T-helper 17 cell (primary cell): ENCODE measurements around the gene SLC12A5. TPM values are rescaled to one million over a fixed set of nuclear protein-coding genes. Genes with fewer than 3 reads are reported as not detected.
"Not testable (repeated sequence)": the region's sequence is repeated elsewhere in the genome, so short reads cannot be mapped to it uniquely, and the experiment has no call there.

Source experiments
- ATAC-seq: fragments of 150-1000 bp; cut with Tn5 transposase; 2 replicates; pipeline ENCODE4 v1.10.0; 2021; ENCODE audit warnings: mild to moderate bottlenecking, moderate library complexity
- DNase-seq, 3 donors: peaks; one replicate each; pipeline versions ENCODE4 v3.0.0 to v3.0.0-alpha.2; 2020 to 2021
- H3K9me3 ChIP-seq: one replicate; pipeline ENCODE4 v1.7.0; 2013; ENCODE audit warnings: low read length, mild to moderate bottlenecking; ENCODE audit not compliant: control insufficient read depth, poor library complexity, severe bottlenecking
- H3K27ac Mint-ChIP-seq: one replicate; pipeline ENCODE4 v1.8.0; 2022; ENCODE audit warnings: mild to moderate bottlenecking, moderate library complexity, mixed read lengths
- H3K27me3 Mint-ChIP-seq: one replicate; pipeline ENCODE4 v1.8.0; 2022; ENCODE audit warnings: mixed read lengths
- H3K36me3 Mint-ChIP-seq: one replicate; pipeline ENCODE4 v1.8.0; 2022; ENCODE audit warnings: low read depth, mixed read lengths
- H3K4me1 Mint-ChIP-seq: one replicate; pipeline ENCODE4 v1.8.0; 2022; ENCODE audit warnings: mild to moderate bottlenecking, mixed read lengths
- H3K4me3 Mint-ChIP-seq: one replicate; pipeline ENCODE4 v1.8.0; 2022; ENCODE audit warnings: mild to moderate bottlenecking, moderate library complexity, mixed read lengths
- total RNA-seq, 4 donors: library from RNA in 2 of 4; stranded (reverse) in 2 of 4; gene quantifications; one replicate each; pipeline ENCODE4 v1.2.3 and lab custom pipeline; 2022 to 2026

SLC12A5 gene
- total RNA-seq (not detected), total RNA-seq (lab: John Stamatoyannopoulos, UW) (0 to 0.08 reads per million in 2 donors)

GRCh38 chr20:46028772-46029371 lies at the start of gene SLC12A5:
TSS of gene SLC12A5 (plus strand) at chr20:46029215. CDS start at chr20:46029345, 130 bp downstream.
- DNase-seq: no peak
- Mint-ChIP-seq H3K27ac (no peak within 1 kb of the TSS), H3K4me3 (no peak within 1 kb of the TSS), H3K4me1 (peaks cover under 1% of the 10 kb centered on the region), H3K27me3 (peaks cover 65% of the 10 kb centered on the region), H3K36me3 (peaks cover 3% of the 10 kb centered on the region)
- no peaks in the 10 kb centered on the region for H3K9me3 ChIP-seq
- ATAC-seq: no peak

DNA sequence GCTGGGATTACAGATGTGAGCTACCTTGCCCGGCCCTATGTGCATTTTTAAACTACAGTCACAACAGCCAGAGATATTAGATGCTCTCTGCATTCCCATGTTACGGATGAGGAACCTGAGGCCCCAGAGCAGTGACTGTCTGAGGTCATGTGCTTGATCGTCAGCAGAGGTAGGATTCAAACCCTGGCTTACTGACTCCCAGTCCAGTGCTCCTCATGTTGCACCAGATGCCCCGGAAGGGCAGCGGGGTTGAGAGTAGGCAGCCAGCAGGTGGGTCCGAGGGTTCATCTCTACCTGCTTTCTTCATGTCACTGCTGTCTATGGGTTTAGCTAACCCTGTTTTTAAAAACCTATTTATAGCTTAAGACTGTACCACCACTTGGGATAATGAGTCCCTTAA lies 47.8 kb upstream of the SLC12A5 start:
- no peak overlapping the region for H3K4me3 Mint-ChIP-seq
- ATAC-seq (no peak), DNase-seq (no peak)
- H3K36me3 Mint-ChIP-seq: no peaks in the 10 kb centered on the region
- no peaks in the 10 kb centered on the region for H3K27me3 Mint-ChIP-seq
- H3K4me1 Mint-ChIP-seq: peaks cover 3% of the 10 kb centered on the region
- H3K9me3 ChIP-seq: no peaks in the 10 kb centered on the region
- no peak overlapping the region for H3K27ac Mint-ChIP-seq

DNA sequence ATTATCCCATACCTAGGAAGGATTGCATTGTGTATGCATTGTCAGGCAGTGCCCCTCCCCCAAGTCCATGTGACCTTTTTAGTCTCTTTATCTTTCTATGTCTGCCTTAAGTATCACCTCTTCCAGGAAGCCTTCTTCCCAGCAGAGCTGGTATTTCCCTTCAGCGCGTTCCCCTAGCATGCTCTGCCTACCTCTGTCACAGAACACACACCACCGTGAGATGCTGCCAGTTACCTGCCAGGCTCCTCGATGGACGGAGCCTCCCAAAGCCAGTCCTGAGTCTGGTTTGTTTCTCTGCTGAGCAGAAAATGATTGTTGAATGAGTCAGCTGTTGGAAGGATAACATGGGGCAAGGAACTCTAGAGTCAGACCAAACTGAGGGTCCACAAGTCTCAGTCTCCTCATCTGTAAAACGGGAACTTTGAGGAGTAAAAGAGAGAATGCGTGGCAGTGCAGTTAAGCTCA lies 45.7 kb upstream of the SLC12A5 start:
- peaks cover 3% of the 10 kb centered on the region for H3K4me1 Mint-ChIP-seq
- ATAC-seq (no peak), DNase-seq (no peak)
- H3K9me3 ChIP-seq: no peaks in the 10 kb centered on the region
- no peak overlapping the region for H3K4me3 Mint-ChIP-seq
- no peak overlapping the region for H3K27ac Mint-ChIP-seq
- no peaks in the 10 kb centered on the region for H3K36me3 Mint-ChIP-seq
- no peaks in the 10 kb centered on the region for H3K27me3 Mint-ChIP-seq

DNA sequence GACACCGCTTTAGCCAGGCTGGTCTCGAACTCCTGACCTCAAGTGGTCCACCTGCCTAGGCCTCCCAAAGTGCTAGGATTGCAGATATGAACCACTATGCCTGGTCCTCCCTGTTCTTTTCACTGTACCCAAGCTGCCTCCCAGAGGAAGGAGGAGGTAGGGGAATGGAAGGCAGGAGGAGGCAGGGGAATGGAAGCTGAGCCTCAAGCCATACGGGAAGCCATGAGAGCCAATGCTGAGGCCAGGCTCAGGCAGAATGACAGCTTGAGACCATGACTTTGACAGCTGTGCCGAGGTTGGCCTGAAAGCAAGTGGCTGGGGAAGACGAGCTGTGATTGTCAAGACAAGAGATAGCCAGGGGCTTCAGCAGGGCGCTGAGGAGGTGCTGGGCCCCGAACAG lies 43.4 kb upstream of the SLC12A5 start:
- no peak for ATAC-seq
- Mint-ChIP-seq H3K4me1 (peaks cover 3% of the 10 kb centered on the region), H3K4me3 (no peak overlapping the region), H3K27me3 (no peaks in the 10 kb centered on the region), H3K27ac (no peak overlapping the region), H3K36me3 (no peaks in the 10 kb centered on the region)
- H3K9me3 ChIP-seq: no peaks in the 10 kb centered on the region
- no peak for DNase-seq

GRCh38 chr20:45987108-45987780 lies 41.8 kb upstream of the SLC12A5 start:
- Mint-ChIP-seq H3K4me3 (no peak overlapping the region), H3K27me3 (peaks cover 4% of the 10 kb centered on the region), H3K4me1 (peaks cover 3% of the 10 kb centered on the region), H3K36me3 (no peaks in the 10 kb centered on the region), H3K27ac (no peak overlapping the region)
- H3K9me3 ChIP-seq: no peaks in the 10 kb centered on the region
- peak; percentile 61 to 66 (median 66) for DNase-seq
- peak; percentile 98 for ATAC-seq

- H3K9me3 ChIP-seq, H3K4me1 Mint-ChIP-seq, H3K27ac Mint-ChIP-seq, H3K36me3 Mint-ChIP-seq, H3K4me3 Mint-ChIP-seq, H3K27me3 Mint-ChIP-seq, ATAC-seq, DNase-seq: not testable (repeated sequence)
Measured at GRCh38 chr20:45988830-45989229, 40.2 kb upstream of the SLC12A5 start.

- H3K9me3 ChIP-seq: no peaks in the 10 kb centered on the region
- Mint-ChIP-seq H3K36me3 (no peaks in the 10 kb centered on the region), H3K4me1 (peaks cover 6% of the 10 kb centered on the region), H3K27me3 (peaks cover 4% of the 10 kb centered on the region), H3K27ac (no peak overlapping the region), H3K4me3 (no peak overlapping the region)
- DNase-seq (no peak), ATAC-seq (no peak)
Measured at GRCh38 chr20:45991616-45992015, 37.4 kb upstream of the SLC12A5 start.

DNA sequence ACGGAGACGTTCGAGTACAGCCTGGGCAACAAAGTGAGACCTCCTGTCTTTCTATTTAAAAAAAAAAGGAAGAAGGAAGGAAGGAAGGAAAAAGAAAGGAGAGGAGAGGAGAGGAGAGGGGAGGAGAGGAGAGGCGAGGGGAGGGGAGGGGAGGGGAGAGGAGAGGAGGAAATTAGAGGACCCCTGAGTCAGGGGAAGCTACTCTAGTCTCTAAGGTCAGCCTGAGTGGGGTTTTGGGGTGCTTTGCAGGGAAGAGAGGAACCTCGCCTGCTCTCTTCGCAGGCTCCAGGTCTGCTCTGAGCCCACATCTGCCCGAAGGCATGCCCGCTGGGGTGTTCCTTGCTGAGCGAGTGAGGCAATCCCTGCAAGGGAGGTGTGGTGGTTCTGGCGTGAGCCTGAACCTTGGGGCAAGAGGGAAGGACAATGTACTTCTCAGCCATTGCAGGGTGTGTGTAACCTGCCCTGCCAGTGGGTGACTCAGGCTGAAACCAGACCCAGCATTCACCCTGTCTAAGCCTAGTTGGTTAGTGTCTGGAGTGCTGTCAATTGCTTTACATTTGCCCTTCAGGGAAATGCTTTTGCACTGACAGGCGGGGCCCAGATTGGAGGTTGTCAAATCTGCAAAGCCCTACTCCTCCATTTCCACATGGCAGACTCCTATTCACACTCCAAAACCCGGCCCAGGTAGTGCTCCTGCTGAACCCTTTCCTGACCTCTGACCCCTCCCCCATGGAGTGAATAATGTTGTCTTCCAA lies 35.6 kb upstream of the SLC12A5 start:
- peaks cover 4% of the 10 kb centered on the region for H3K27me3 Mint-ChIP-seq

DNA sequence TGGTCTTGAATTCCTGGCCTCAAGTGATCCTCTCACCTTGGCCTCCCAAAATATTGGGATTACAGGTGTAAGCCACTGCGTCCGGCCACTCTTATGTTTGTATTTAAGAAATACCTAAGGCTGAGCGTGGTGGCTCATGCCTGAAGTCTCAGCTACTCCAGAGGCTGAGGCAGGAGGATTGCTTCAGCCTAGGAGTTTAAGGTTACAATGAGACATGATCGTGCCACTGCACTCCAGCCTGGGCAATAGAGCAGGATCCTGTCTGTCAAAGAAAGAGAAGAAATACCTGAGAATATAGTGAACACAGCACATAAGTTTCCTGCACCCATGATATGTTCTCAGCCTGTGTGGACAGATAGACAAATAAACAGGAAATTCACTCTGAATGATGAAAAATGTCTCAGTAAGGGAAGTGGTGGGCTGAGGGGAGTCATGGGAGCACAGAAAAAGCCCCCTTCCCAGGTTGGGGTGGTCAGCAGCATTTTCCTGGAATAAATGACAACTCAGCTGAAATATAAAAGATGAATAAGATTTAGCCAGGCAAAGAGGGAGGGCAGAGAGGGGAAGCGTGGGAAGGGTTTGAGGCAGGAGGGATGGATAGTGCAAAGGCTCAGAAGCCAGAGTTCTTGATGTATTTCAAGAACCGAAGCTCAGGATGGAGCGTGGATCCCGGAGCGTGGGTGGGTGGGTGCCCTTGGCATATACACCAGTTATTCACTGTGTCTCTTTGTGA lies 34.1 kb upstream of the SLC12A5 start:
- Mint-ChIP-seq H3K27me3 (peaks cover 4% of the 10 kb centered on the region), H3K36me3 (no peaks in the 10 kb centered on the region), H3K27ac (no peak overlapping the region), H3K4me3 (no peak overlapping the region), H3K4me1 (peaks cover 28% of the 10 kb centered on the region)
- no peak for DNase-seq
- no peaks in the 10 kb centered on the region for H3K9me3 ChIP-seq
- ATAC-seq: no peak

More for the DNA sequence above, 35.6 kb upstream of the SLC12A5 start:
- Mint-ChIP-seq H3K36me3 (no peaks in the 10 kb centered on the region), H3K4me1 (peaks cover 17% of the 10 kb centered on the region), H3K27ac (no peak overlapping the region), H3K4me3 (no peak overlapping the region)
- H3K9me3 ChIP-seq: no peaks in the 10 kb centered on the region
- no peak for DNase-seq
- ATAC-seq: no peak

DNA sequence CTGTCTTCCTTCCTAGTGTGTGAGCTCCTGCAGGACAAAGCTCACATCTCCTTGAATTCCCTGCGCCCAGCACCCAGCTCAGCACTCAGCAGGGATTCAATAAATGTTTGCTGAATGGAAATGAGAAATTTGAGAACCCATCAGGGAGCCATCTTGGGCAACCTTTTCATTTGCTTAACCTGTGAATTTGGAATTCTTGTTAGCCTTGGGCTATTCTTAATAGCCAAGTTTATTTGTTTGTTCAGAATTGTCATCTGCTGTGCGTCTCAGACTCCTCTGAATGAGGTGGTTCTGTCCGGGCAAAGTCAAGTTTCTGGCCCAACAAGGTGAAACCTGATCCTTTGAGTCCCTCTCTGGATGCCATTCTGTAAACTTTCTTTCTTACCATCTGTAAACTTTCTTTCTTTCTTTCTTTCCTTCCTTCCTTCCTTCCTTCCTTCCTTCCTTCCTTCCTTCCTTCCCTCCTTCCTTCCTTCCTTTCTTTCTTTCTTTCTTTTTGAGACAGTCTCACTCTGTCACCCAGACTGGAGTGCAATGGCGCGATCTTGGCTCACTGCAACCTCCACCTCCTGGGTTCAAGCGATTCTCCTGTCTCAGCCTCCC lies 33.4 kb upstream of the SLC12A5 start:
- H3K36me3 Mint-ChIP-seq, H3K4me3 Mint-ChIP-seq, H3K9me3 ChIP-seq, DNase-seq, H3K27ac Mint-ChIP-seq, ATAC-seq, H3K27me3 Mint-ChIP-seq: not testable (repeated sequence)
- H3K4me1 Mint-ChIP-seq: peaks cover 32% of the 10 kb centered on the region

GRCh38 chr20:45997187-45997586 lies 31.8 kb upstream of the SLC12A5 start:
- Mint-ChIP-seq H3K4me1 (peaks cover 33% of the 10 kb centered on the region), H3K4me3 (peak overlapping the region; percentile 41), H3K27ac (peak overlapping the region; percentile 91), H3K27me3 (no peaks in the 10 kb centered on the region), H3K36me3 (no peaks in the 10 kb centered on the region)
- DNase-seq (no peak), ATAC-seq (no peak)
- no peaks in the 10 kb centered on the region for H3K9me3 ChIP-seq

DNA sequence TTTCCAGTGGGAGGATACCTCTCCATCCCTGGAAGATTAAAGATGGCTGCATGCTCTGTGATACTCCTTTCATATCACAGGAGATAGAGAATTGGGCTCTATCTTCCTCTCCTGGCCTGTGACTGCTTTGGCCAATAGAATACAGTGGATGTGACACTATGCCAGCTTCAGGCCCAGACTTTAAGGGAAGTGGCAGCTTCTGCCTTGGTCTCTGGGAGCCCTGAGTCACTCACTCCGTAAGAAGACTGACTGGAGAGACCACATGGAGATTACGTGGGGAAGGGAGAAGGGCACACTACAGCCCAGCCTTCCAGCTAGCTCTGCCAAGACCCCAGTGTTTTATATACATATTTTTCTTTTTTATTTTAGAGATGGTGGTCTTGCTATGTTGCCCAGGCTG lies 30.7 kb upstream of the SLC12A5 start:
- no peak overlapping the region for H3K4me3 Mint-ChIP-seq
- H3K4me1 Mint-ChIP-seq: peaks cover 35% of the 10 kb centered on the region
- DNase-seq (no peak), ATAC-seq (peak; percentile 38)
- no peaks in the 10 kb centered on the region for H3K9me3 ChIP-seq
- H3K27ac Mint-ChIP-seq: peak overlapping the region; percentile 91
- H3K36me3 Mint-ChIP-seq: no peaks in the 10 kb centered on the region
- H3K27me3 Mint-ChIP-seq: no peaks in the 10 kb centered on the region
